Left ventricle myocardium superior (tissue), 1 donor: ENCODE measurements around the gene OR52A1. TPM values are rescaled to one million over a fixed set of nuclear protein-coding genes. Genes with fewer than 3 reads are reported as not detected.

ENCODE experiments used
- ATAC-seq: fragments of 200-7000 bp; cut with Tn5 transposase; one replicate; pipeline ENCODE4 v1.9.1; 2020; ENCODE audit warnings: mild to moderate bottlenecking, moderate library complexity
- DNase-seq: peaks from one replicate; pipeline ENCODE4 v3.0.0-alpha.2; 2020
- intact Hi-C: fragments of 100-400 bp; cut with micrococcal nuclease; formaldehyde crosslinking; loops from one replicate; pipeline ENCODE4 v1.11.0; 2022
- total RNA-seq: library from RNA; stranded (reverse); fragmentation: NEBNext Ultra II Directional; extraction: Animal tissue kit (Norgen Biotek cat#: 25700); gene quantifications from one replicate; pipeline ENCODE4 v1.2.1, GENCODE V29; 2021
- donor health status: DM: no; HTN: yes; CAD: no; lungs with severe emphysema.

The OR52A1 gene
- total RNA-seq, 1 donor from 2014 or later: not detected

GRCh38 chr11:5137996-5138395, 16.6 kb downstream of the OR52A1 start, which contains the start of gene OR52A5:
TSS of gene OR52A5 (minus strand) at chr11:5138356. CDS start at chr11:5132642, 5,714 bp downstream.
- ATAC-seq: no peak
- intact Hi-C loops: no loop called here

GRCh38 chr11:5137014-5137413, 17.5 kb downstream of the OR52A1 start:
- ATAC-seq (no peak), DNase-seq (no peak)
- intact Hi-C loops: no loop called here

More at GRCh38 chr11:5137996-5138395, 16.6 kb downstream of the OR52A1 start, which contains the start of gene OR52A5:
- no peak for DNase-seq

GRCh38 chr11:5136261-5136660, 18.3 kb downstream of the OR52A1 start:
- DNase-seq: no peak
- intact Hi-C loops: no loop called here
- ATAC-seq: no peak

GRCh38 chr11:5131584-5132335, 22.8 kb downstream of the OR52A1 start:
- ATAC-seq: no peak
- intact Hi-C loops: no loop called here
- DNase-seq: no peak

GRCh38 chr11:5129457-5129877, 25.1 kb downstream of the OR52A1 start:
- DNase-seq (no peak), ATAC-seq (no peak)
- intact Hi-C loops: no loop called here

GRCh38 chr11:5124891-5125620, 29.5 kb downstream of the OR52A1 start:
- intact Hi-C loops: loop anchor here (5.0 kb wide), 1 partner anchor 257 kb away; the partner anchor contains the start of gene OR51M1
- no peak for ATAC-seq

GRCh38 chr11:5123802-5124521, 30.6 kb downstream of the OR52A1 start:
- peak; percentile 37 for DNase-seq
- ATAC-seq: peak; percentile 57
- intact Hi-C loops: loop anchor here (5.0 kb wide), 1 partner anchor 258 kb away; the partner anchor contains the start of gene OR51M1

More at GRCh38 chr11:5124891-5125620, 29.5 kb downstream of the OR52A1 start:
- DNase-seq: no peak

GRCh38 chr11:5118893-5119292, 35.7 kb downstream of the OR52A1 start:
- no peak for DNase-seq
- intact Hi-C loops: no loop called here

GRCh38 chr11:5117588-5117987, 37.0 kb downstream of the OR52A1 start:
- intact Hi-C loops: no loop called here
- DNase-seq (no peak), ATAC-seq (no peak)

More at GRCh38 chr11:5118893-5119292, 35.7 kb downstream of the OR52A1 start:
- no peak for ATAC-seq

GRCh38 chr11:5115339-5115738, 39.2 kb downstream of the OR52A1 start:
- ATAC-seq: no peak
- intact Hi-C loops: no loop called here
- DNase-seq: no peak

- ATAC-seq (no peak), DNase-seq (no peak)
- intact Hi-C loops: no loop called here
Observed at GRCh38 chr11:5107285-5107684, 47.3 kb downstream of the OR52A1 start.

- intact Hi-C loops: no loop called here
- DNase-seq: no peak
Observed at GRCh38 chr11:5103066-5103465, 51.5 kb downstream of the OR52A1 start.

GRCh38 chr11:5102246-5102645, 52.3 kb downstream of the OR52A1 start:
- no peak for ATAC-seq
- intact Hi-C loops: no loop called here
- no peak for DNase-seq

More at GRCh38 chr11:5103066-5103465, 51.5 kb downstream of the OR52A1 start:
- no peak for ATAC-seq

- DNase-seq (no peak), ATAC-seq (no peak)
- intact Hi-C loops: no loop called here
Observed at GRCh38 chr11:5096011-5096410, 58.5 kb downstream of the OR52A1 start.

Other genes starting within 250 kb of the OR52A1 start
- gene OR51G2, start 235.4 kb downstream of the OR52A1 start, total RNA-seq: not detected
- not detected for gene OR51G1, start 230.4 kb downstream of the OR52A1 start, total RNA-seq
- gene OR51A4, start 207.2 kb downstream of the OR52A1 start, total RNA-seq: not detected
- not detected for gene OR51A2, start 199.0 kb downstream of the OR52A1 start, total RNA-seq
- gene OR51L1, start 159.9 kb downstream of the OR52A1 start, total RNA-seq: not detected
- gene OR52J3, start 108.2 kb downstream of the OR52A1 start, total RNA-seq: not detected
- not detected for gene OR52E2, start 95.1 kb downstream of the OR52A1 start, total RNA-seq
- gene OR52E1, start 85.2 kb downstream of the OR52A1 start, total RNA-seq: not detected
- gene OR52A5, start 16.4 kb downstream of the OR52A1 start, total RNA-seq: not detected
- not detected for gene OR51V1, start 45.9 kb upstream of the OR52A1 start, total RNA-seq
- gene HBB, start 72.3 kb upstream of the OR52A1 start, total RNA-seq: 61.2 TPM
- gene HBD, start 79.7 kb upstream of the OR52A1 start, total RNA-seq: not detected
- not detected for gene HBG1, start 95.1 kb upstream of the OR52A1 start, total RNA-seq
- not detected for gene HBG2, start 100.0 kb upstream of the OR52A1 start, total RNA-seq
- gene HBE1, start 115.2 kb upstream of the OR52A1 start, total RNA-seq: not detected
- not detected for gene OR51B4, start 147.2 kb upstream of the OR52A1 start, total RNA-seq
- gene OR51B2, start 169.5 kb upstream of the OR52A1 start, total RNA-seq: not detected
- not detected for gene OR51B5, start 188.8 kb upstream of the OR52A1 start, total RNA-seq
- gene OR51B6, start 196.8 kb upstream of the OR52A1 start, total RNA-seq: not detected
- not detected for gene OR51M1, start 229.1 kb upstream of the OR52A1 start, total RNA-seq